Lower lobe of right lung (tissue), 2 donors: ENCODE data around the gene TJAP1. TPM values are rescaled to one million over a fixed set of nuclear protein-coding genes. Genes with fewer than 3 reads are reported as not detected.
"Not testable (repeated sequence)": the region's sequence is repeated elsewhere in the genome, so short reads cannot be mapped to it uniquely, and the experiment has no call there.

ENCODE experiments used
- ATAC-seq, 2 donors: fragments of 200-7000 bp; cut with Tn5 transposase; one replicate each; pipeline ENCODE4 v1.9.1; 2020 to 2022; ENCODE audit warnings: mild to moderate bottlenecking in 2 of 2, moderate library complexity in 2 of 2
- DNase-seq: peaks from one replicate; pipeline ENCODE4 v3.0.0-alpha.2; 2020
- H3K27ac ChIP-seq: fragments of 200-600 bp; one replicate; pipeline ENCODE4 v1.8.0; 2022
- H3K27me3 ChIP-seq: fragments of 200-600 bp; one replicate; pipeline ENCODE4 v1.8.0; 2022; ENCODE audit warnings: low read depth
- H3K36me3 ChIP-seq: fragments of 200-600 bp; one replicate; pipeline ENCODE4 v1.8.0; 2022; ENCODE audit warnings: mild to moderate bottlenecking
- H3K4me1 ChIP-seq: fragments of 200-600 bp; one replicate; pipeline ENCODE4 v1.8.0; 2022
- H3K4me3 ChIP-seq: fragments of 200-600 bp; one replicate; pipeline ENCODE4 v1.8.0; 2022; ENCODE audit warnings: mild to moderate bottlenecking
- H3K9me3 ChIP-seq: fragments of 200-600 bp; one replicate; pipeline ENCODE4 v1.8.0; 2022
- intact Hi-C: fragments of 100-400 bp; cut with DNase I; formaldehyde crosslinking; loops from one replicate; pipeline ENCODE4 v1.11.0; 2022
- total RNA-seq: library from RNA; stranded (reverse); fragmentation: NEBNext Ultra II Directional; extraction: Animal tissue kit (Norgen Biotek cat#: 25700); gene quantifications from one replicate; pipeline ENCODE4 v1.2.1, GENCODE V29; 2021
- TF ChIP-seq, protein P1 (sequence below): fragments of 200-600 bp; IDR thresholded peaks from one replicate; pipeline ENCODE4 v1.8.0; 2022; ENCODE audit warnings: antibody characterized with exemption, mild to moderate bottlenecking
- donor health status: DM: no; HTN: yes; CAD: no; lungs with severe emphysema.

TJAP1 gene
- total RNA-seq, 1 donor from 2014 or later, result 34.3 TPM

DNA sequence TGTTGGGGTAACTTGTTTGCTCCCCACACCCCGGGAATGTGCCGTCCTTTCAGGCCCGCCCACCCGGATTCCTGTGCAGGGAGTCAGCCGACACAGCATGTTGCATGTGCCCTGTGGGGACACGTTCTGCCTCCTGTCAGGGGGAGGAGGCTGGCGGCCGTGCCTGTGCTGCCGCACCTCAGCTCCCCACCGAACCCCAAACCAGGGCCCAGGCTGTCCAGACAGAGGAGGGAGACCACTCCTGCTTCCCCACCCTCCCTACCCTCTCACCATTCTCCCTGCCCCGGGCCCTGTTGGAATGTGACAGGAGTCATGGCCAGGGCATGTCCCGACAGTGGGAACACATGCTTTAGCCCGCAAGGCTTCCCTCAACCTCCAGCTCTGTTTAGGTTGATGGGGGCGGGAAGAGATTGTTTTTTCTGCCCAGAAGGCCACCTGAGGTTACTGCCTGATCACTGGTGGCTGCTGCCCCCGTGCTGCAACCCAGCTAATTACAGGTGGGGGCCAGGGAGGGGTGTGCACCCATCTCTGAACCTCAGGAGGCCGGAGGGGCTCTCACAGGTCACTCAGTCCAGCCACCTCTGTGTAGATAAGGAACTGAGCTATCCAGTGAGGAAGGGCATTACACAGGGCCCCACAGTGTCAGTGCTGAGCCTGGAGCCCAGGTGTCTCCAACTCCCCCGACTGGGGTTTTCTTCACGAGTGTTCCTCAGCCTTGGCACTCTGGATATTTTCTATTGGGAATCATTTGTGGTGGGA, 19.2 kb downstream of the TJAP1 start:
- no peak overlapping the region for H3K4me3 ChIP-seq
- TF ChIP-seq, protein P1, sequence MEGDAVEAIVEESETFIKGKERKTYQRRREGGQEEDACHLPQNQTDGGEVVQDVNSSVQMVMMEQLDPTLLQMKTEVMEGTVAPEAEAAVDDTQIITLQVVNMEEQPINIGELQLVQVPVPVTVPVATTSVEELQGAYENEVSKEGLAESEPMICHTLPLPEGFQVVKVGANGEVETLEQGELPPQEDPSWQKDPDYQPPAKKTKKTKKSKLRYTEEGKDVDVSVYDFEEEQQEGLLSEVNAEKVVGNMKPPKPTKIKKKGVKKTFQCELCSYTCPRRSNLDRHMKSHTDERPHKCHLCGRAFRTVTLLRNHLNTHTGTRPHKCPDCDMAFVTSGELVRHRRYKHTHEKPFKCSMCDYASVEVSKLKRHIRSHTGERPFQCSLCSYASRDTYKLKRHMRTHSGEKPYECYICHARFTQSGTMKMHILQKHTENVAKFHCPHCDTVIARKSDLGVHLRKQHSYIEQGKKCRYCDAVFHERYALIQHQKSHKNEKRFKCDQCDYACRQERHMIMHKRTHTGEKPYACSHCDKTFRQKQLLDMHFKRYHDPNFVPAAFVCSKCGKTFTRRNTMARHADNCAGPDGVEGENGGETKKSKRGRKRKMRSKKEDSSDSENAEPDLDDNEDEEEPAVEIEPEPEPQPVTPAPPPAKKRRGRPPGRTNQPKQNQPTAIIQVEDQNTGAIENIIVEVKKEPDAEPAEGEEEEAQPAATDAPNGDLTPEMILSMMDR, result peak; percentile 51
- intact Hi-C loops, result no loop called here
- H3K9me3 ChIP-seq, result no peaks in the 10 kb centered on the region
- no peak for DNase-seq
- no peaks in the 10 kb centered on the region for H3K27me3 ChIP-seq
- ATAC-seq, result peak; percentile 25 to 27
- no peak overlapping the region for H3K27ac ChIP-seq
- H3K4me1 ChIP-seq, result peaks cover 45% of the 10 kb centered on the region
- peaks cover 40% of the 10 kb centered on the region for H3K36me3 ChIP-seq

DNA sequence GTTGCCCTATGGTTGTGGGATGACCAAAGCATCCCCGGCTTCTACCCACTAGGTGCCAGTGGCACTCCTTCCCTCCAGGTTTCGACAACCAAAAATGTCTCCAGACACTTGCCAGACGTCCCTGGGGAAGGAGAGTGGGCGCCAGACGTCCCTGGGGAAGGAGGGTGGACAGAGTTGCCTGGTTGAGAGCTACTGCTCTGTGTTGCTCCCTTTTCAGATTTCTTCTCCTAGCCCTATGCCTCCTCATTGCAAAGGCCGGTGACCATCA, 19.7 kb downstream of the TJAP1 start:
- Histone ChIP-seq H3K36me3 (peaks cover 41% of the 10 kb centered on the region), H3K27ac (no peak overlapping the region), H3K4me3 (no peak overlapping the region), H3K9me3 (no peaks in the 10 kb centered on the region), H3K4me1 (peaks cover 40% of the 10 kb centered on the region), H3K27me3 (no peaks in the 10 kb centered on the region)
- DNase-seq (no peak), ATAC-seq (no peak)
- intact Hi-C loops, result no loop called here
- TF ChIP-seq, protein P1, result no peak

DNA sequence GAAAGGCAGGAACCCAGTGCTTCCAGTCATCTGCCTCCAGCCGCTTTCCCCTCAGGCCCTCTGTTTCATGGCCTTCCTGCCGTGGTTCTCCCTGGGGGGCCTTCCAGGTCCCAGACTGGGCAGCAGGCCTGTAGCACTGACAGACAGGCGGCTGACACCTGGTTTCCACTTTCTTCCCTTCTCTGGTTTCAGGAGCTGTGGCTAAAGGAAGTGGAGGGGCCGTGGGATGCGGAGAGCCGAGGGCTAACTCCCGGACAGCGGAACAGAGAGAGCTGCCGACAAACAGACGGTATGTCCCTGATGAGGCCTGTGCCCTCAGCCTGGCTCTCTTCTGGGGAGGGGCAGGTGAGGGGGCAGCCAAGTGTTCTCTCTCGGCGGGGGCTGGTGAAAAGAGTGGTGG, 20.3 kb downstream of the TJAP1 start:
- Histone ChIP-seq H3K27ac (no peak overlapping the region), H3K36me3 (peaks cover 47% of the 10 kb centered on the region), H3K4me1 (peaks cover 33% of the 10 kb centered on the region), H3K4me3 (no peak overlapping the region), H3K9me3 (no peaks in the 10 kb centered on the region), H3K27me3 (no peaks in the 10 kb centered on the region)
- TF ChIP-seq, protein P1, result no peak
- no peak for DNase-seq
- intact Hi-C loops, result no loop called here
- no peak for ATAC-seq

DNA sequence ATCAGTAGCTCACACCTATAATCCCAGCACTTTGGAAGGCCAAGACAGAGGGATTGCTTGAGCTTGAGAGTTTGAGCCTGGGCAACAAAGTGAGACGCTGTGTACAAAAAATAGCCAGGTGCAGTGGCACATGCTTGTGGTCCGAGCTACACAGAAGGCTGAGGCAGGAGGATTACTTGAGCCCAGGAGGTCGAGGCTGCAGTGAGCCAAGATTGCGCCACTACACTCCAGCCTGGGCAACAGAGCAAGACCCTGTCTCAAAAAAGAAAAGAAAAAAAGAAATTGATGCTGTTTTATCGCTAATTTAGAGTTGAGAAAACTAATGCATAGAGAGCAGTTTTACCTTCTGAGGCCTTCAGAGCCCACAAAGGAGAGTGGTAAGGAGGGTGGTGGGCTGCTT, 20.9 kb downstream of the TJAP1 start:
- H3K4me3 ChIP-seq, ATAC-seq, H3K9me3 ChIP-seq, H3K27me3 ChIP-seq, intact Hi-C loops, DNase-seq: not testable (repeated sequence)
- peaks cover 32% of the 10 kb centered on the region for H3K4me1 ChIP-seq
- H3K36me3 ChIP-seq, result peaks cover 53% of the 10 kb centered on the region
- H3K27ac ChIP-seq, result peak overlapping the region; percentile 51

DNA sequence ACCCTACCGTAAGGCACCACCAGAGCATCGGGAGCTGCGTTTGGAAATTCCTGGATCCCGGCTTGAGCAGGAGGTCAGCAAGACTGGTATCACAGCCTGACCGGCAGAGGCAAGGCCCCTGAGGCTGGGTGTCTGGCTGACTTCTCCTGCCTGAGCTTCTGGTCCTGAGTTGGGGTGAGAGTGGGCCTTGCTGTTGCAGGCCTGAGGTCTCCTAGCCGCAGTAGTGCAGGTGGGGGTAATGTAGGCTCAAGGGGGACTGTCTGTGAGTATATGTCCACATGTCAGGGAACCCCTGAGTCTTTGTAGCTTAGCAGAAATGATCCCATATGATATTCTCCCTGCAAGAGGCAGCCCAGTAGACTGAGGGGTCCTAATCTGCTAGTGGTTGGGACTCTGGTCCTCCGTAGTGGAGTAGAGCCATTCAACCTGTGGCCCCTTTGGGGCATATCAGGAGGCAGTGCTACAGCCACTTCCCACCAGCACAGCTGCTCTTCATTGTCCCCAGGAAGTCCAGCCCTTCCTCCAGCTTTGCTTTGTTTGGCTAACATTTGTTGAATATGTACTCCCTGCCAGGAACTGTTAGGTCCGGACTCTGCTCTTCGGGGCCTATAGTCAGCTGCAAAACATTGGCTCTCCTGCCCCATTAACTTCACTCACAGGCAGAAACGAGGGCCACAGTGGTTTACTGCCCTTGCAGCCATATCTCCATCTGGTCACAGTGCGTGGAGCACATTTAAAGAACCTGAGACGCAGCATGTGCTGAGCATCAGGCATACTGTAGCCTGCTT, 21.9 kb downstream of the TJAP1 start:
- intact Hi-C loops, result no loop called here
- H3K4me3 ChIP-seq, result no peak overlapping the region
- H3K27me3 ChIP-seq, result no peaks in the 10 kb centered on the region
- H3K27ac ChIP-seq, result peak overlapping the region; percentile 51
- DNase-seq, result no peak
- peaks cover 32% of the 10 kb centered on the region for H3K4me1 ChIP-seq
- TF ChIP-seq, protein P1, result no peak
- peaks cover 62% of the 10 kb centered on the region for H3K36me3 ChIP-seq
- ATAC-seq, result no peak
- no peaks in the 10 kb centered on the region for H3K9me3 ChIP-seq

DNA sequence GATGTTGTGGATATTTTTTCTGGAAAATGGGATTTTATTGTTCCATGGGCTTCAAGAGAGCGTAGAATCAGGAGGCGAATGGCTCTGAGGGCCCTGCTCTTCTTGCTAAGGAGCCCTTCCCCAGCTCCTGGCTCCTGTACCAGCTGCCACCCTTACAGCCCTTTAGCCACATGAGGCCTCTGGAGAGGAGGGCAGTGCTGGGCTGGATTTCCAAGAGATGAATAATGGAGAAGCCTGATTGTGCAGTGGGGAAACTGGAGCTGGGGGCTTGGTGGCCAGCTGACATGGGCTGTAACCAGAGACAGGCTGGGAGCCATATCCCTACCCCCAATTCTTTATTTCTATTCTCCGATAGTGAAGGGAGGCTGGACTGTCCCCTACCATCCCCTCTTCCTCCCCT, 23.6 kb downstream of the TJAP1 start:
- no peak for ATAC-seq
- DNase-seq, result no peak
- TF ChIP-seq, protein P1, result no peak
- Histone ChIP-seq H3K27ac (no peak overlapping the region), H3K36me3 (peaks cover 74% of the 10 kb centered on the region), H3K4me1 (peaks cover 19% of the 10 kb centered on the region), H3K4me3 (no peak overlapping the region), H3K9me3 (no peaks in the 10 kb centered on the region), H3K27me3 (no peaks in the 10 kb centered on the region)
- intact Hi-C loops, result no loop called here
